GM12864 (cell line): Measurements from ENCODE around the gene HOXB5.

Source experiments
- DNase-seq: peaks from one replicate; pipeline ENCODE4 v3.0.0-alpha.2; 2011; ENCODE audit warnings: low read depth
- H3K4me3 ChIP-seq: 2 replicates; pipeline ENCODE4 v1.5.1; 2011; ENCODE audit warnings: mild to moderate bottlenecking, low read depth, low read length, control low read depth
- CTCF ChIP-seq: IDR thresholded peaks from 2 replicates; pipeline ENCODE4 v1.5.1; 2011; ENCODE audit warnings: low read depth, mild to moderate bottlenecking, moderate library complexity, low read length, control low read depth, inconsistent platforms; ENCODE audit errors: missing control alignments

HOXB5 gene

DNA sequence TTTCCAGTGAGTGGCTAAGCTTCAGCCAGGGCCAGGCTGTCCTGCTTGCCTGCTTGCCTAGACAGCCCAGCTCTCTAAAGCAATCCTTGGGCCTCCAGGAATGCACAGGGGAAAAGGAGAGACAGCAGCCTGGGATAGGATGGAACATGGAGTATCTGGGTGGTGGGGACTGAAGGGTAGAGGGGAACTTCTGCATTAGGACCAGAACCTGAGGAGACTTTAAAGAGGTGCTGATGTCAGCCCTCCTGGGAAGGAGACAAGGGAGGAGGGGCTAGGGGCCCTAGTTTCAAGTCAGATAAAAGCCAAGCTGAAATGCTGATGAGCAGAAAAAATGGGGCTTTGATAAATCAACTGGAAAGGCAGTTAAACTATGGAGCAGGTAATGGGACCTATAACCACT, 15.5 kb upstream of the HOXB5 start:
- no peak for TF ChIP-seq CTCF
- DNase-seq, result no peak
- no peak overlapping the region for H3K4me3 ChIP-seq

DNA sequence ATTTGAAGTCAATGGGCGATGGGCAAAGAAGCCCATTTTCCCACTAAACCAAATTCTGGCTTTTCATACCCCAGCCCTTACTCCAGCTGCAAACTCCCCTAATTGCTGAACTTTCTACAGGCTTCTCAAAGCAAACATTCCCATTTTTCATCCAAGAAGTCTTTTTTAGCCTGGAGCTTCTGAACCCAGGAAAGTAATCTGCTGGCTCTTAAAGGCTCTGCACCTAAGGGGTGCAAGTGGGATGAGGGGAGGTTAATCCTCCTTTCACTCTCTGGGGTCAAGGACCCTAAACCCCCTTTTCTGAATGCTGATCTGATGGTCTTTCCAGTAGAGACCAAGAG, 14.9 kb upstream of the HOXB5 start:
- TF ChIP-seq CTCF, result no peak

GRCh38 chr17:48606892-48607614, 13.5 kb upstream of the HOXB5 start:
- no peak for DNase-seq
- TF ChIP-seq CTCF, result no peak
- no peak overlapping the region for H3K4me3 ChIP-seq

More for the DNA sequence above, 14.9 kb upstream of the HOXB5 start:
- no peak overlapping the region for H3K4me3 ChIP-seq
- no peak for DNase-seq

DNA sequence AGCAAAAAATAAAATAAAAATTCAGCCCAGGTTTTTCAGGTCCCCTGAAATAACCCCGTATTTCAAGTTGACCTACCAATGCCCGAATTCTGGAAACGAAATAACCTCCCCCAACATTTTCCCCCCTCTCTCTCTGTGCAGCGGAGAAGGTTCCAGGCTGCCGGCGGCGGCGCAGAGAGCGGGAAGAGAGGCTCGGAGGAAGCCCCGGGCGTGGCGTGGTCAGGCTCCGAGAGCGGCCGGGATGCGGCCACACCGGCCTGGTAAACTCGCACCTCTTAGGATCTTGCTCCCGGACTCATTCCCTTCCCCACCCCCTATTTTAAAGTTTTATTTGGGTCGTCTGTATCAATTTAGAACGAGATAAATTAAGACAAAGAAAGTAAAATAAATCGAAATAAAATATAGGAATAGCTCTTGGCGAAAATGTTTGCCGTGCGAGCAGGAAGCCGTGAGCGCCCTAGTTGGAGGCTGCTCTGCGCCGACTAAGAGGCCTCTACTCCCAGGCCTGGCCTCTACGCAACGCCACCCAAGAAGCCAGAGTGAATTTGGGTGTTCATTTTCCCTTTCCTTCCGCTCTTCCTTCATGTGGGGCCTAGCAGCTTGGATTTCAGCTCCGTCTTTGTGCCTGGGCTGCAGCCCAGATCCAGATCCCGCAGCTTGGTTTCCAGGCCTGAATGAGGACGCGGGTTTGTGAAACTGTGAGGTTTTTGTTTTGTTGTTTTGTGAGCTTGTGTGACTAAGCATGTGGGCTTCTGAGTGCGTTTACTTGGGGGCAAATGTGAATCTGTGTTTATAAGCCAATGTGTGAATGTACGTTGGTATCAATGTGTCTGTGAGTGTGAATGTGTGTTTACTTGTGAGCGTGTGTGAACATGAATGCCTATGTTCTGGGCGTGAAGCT, 12.7 kb upstream of the HOXB5 start:
- no peak overlapping the region for H3K4me3 ChIP-seq
- DNase-seq, result no peak
- no peak for TF ChIP-seq CTCF

GRCh38 chr17:48605409-48605919, 11.9 kb upstream of the HOXB5 start:
- DNase-seq, result no peak
- no peak overlapping the region for H3K4me3 ChIP-seq
- TF ChIP-seq CTCF, result no peak

DNA sequence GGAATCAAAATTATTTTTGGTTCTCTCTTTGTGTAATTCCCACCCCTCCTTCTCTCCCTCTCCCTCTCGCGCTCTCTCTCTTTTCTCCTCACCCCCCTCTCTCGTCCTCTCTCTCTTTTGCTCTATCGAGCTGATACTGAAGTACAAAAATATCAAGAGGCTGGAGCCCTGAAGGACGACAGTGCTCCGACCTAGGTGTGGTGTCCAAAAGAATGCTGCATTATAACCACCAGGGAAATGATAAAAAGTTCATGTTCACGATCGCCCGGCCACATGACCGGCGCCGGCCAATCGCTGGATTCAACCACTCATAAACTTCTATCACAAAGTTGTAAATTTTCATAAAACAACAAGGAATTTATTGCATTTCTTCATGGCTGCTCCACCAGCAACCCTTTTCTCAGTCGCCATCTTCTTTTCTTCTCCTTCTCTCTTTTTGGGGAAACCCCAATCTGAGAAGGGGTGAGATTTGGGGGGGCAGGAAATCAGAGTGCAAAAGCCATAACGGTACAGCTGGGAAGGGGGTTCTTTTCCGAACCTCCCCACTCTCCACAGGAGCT, 11.3 kb upstream of the HOXB5 start, which contains the start of gene HOXB6:
Gene HOXB6 (minus strand): TSS at position 217 of the 560 bp plus-strand sequence. CDS start 6,836 bp downstream, outside the sequence.
- DNase-seq, result no peak
- no peak within 1 kb of the TSS for H3K4me3 ChIP-seq
- no peak for TF ChIP-seq CTCF
